Measurements from ENCODE around the gene PRKD2. TPM values are rescaled to one million over a fixed set of nuclear protein-coding genes. Genes with fewer than 3 reads are reported as not detected.

The PRKD2 gene
- total RNA-seq, 5 donors from 2014 or later (not counting 1 experiment from before 2014, with no cell fraction given) = 121 to 145 (median 138) TPM

- no peak overlapping the region for H3K27ac Mint-ChIP-seq
- ChIA-PET POLR2A (no interaction called here), CTCF (interaction anchor here (0.6 to 0.8 kb wide), 2 partner anchors 20 to 26 kb away, joined by 3 read pairs; no protein-coding TSS in a partner anchor)
- Histone ChIP-seq H3K27ac (ENCODE audit: low read length) (no peak overlapping the region), H3K27me3 (replicated peaks in 1 of 2; ENCODE audit: control insufficient read depth in 2 of 2, extremely low read depth in 1 of 2, insufficient read depth in 2 of 2, low read length in 1 of 2) (peaks cover 0 to 46% of the 10 kb centered on the region in 2 experiments), H3K36me3 (ENCODE audit: control insufficient read depth in 2 of 2, extremely low read depth in 1 of 2, insufficient read depth in 1 of 2, low read length in 1 of 2) (no peaks in the 10 kb centered on the region), H3K4me1 (ENCODE audit: control insufficient read depth in 1 of 2, extremely low read depth in 1 of 2, insufficient read depth in 2 of 2, low read length in 2 of 2) (peaks cover 22 to 42% of the 10 kb centered on the region in 2 experiments), H3K9me3 (no peaks in the 10 kb centered on the region), H3K4me3 (ENCODE audit: control insufficient read depth in 1 of 2, extremely low read depth in 1 of 2, low read length in 1 of 2) (peak overlapping the region; percentile 39 to 69)
- peaks cover 4 to 13% of the 10 kb centered on the region in 2 donors for H3K27me3 Mint-ChIP-seq
- H3K4me1 Mint-ChIP-seq = peaks cover 0 to 16% (median 8%) of the 10 kb centered on the region in 3 donors
- no peaks in the 10 kb centered on the region for H3K9me3 Mint-ChIP-seq
- no peaks in the 10 kb centered on the region for H3K36me3 Mint-ChIP-seq
- no peak for ATAC-seq (replicated peaks in 1 of 4)
- peak in 2 of 35 experiments; percentile 16 to 37 for DNase-seq
- H3K4me3 Mint-ChIP-seq = peak overlapping the region in 1 of 3 donors; percentile 28
- 4% methylated on average over 37 of the region's 49 CpGs for WGBS (ENCODE audit: insufficient coverage)
These were observed 77.3 kb downstream of the PRKD2 start for GRCh38 chr19:46639358-46640182.

GRCh38 chr19:46637224-46637623 lies 79.7 kb downstream of the PRKD2 start:
- Histone ChIP-seq H3K36me3 (ENCODE audit: control insufficient read depth in 2 of 2, extremely low read depth in 1 of 2, insufficient read depth in 1 of 2, low read length in 1 of 2) (no peaks in the 10 kb centered on the region), H3K9me3 (no peaks in the 10 kb centered on the region), H3K4me3 (ENCODE audit: control insufficient read depth in 1 of 2, extremely low read depth in 1 of 2, low read length in 1 of 2) (no peak overlapping the region), H3K27ac (ENCODE audit: low read length) (no peak overlapping the region), H3K4me1 (ENCODE audit: control insufficient read depth in 1 of 2, extremely low read depth in 1 of 2, insufficient read depth in 2 of 2, low read length in 2 of 2) (peaks cover 32 to 60% of the 10 kb centered on the region in 2 experiments), H3K27me3 (replicated peaks in 1 of 2; ENCODE audit: control insufficient read depth in 2 of 2, extremely low read depth in 1 of 2, insufficient read depth in 2 of 2, low read length in 1 of 2) (peaks cover 0 to 53% of the 10 kb centered on the region in 2 experiments)
- ChIA-PET POLR2A (interaction anchor here in 1 of 2 donors (0.7 kb wide), 1 partner anchor 16 kb away, joined by 9 read pairs; no protein-coding TSS in a partner anchor), CTCF (interaction anchor here in 1 of 2 donors (0.7 to 1.2 kb wide), 3 partner anchors 12 to 78 kb away, joined by 3 to 6 read pairs (median 5); partner anchors contain the start of gene PTGIR)
- H3K4me3 Mint-ChIP-seq = no peak overlapping the region
- H3K4me1 Mint-ChIP-seq = peaks cover 12 to 31% (median 22%) of the 10 kb centered on the region in 3 donors
- ATAC-seq (replicated peaks in 1 of 4) (no peak), DNase-seq (peak in 1 of 35 experiments; percentile 32)
- 75% methylated on average over 12 of the region's 14 CpGs for WGBS (ENCODE audit: insufficient coverage)
- H3K9me3 Mint-ChIP-seq = no peaks in the 10 kb centered on the region
- no peak overlapping the region for H3K27ac Mint-ChIP-seq
- H3K36me3 Mint-ChIP-seq = no peaks in the 10 kb centered on the region
- H3K27me3 Mint-ChIP-seq = peaks cover 4 to 8% of the 10 kb centered on the region in 2 donors

GRCh38 chr19:46635920-46636761 lies 80.8 kb downstream of the PRKD2 start, which contains the start of gene GNG8:
Gene GNG8, minus strand, starts transcription at chr19:46636202. Its CDS starts 1,520 bp downstream, at chr19:46634682.
- no peak within 1 kb of the TSS for H3K4me3 ChIP-seq (ENCODE audit: control insufficient read depth in 1 of 2, extremely low read depth in 1 of 2, low read length in 1 of 2)
- peak in 6 of 35 experiments; percentile 22 to 55 (median 38) for DNase-seq
- H3K27me3 Mint-ChIP-seq = peaks cover 4 to 6% of the 10 kb centered on the region in 2 donors
- no peaks in the 10 kb centered on the region for H3K36me3 Mint-ChIP-seq
- H3K27ac ChIP-seq (ENCODE audit: low read length) = peak within 1 kb of the TSS; percentile 44
- no peak for ATAC-seq (replicated peaks in 1 of 4)
- H3K36me3 ChIP-seq (ENCODE audit: control insufficient read depth in 2 of 2, extremely low read depth in 1 of 2, insufficient read depth in 1 of 2, low read length in 1 of 2) = no peaks in the 10 kb centered on the region
- 36% methylated on average over 24 of the region's 34 CpGs for WGBS (ENCODE audit: insufficient coverage)
- ChIA-PET CTCF (interaction anchor here in 1 of 2 donors (0.7 to 1.2 kb wide), 4 partner anchors 11 to 79 kb away, joined by 3 to 7 read pairs (median 6); partner anchors contain the start of gene PTGIR), POLR2A (interaction anchor here in 1 of 2 donors (0.7 kb wide), 1 partner anchor 17 kb away, joined by 9 read pairs; no protein-coding TSS in a partner anchor)
- no peaks in the 10 kb centered on the region for H3K9me3 ChIP-seq
- H3K4me3 Mint-ChIP-seq = peak within 1 kb of the TSS in 2 of 3 donors; percentile 14 to 51
- peaks cover 12 to 31% (median 22%) of the 10 kb centered on the region in 3 donors for H3K4me1 Mint-ChIP-seq
- peak within 1 kb of the TSS in 1 of 2 donors; percentile 49 for H3K27ac Mint-ChIP-seq
- peaks cover 32 to 60% of the 10 kb centered on the region in 2 experiments for H3K4me1 ChIP-seq (ENCODE audit: control insufficient read depth in 1 of 2, extremely low read depth in 1 of 2, insufficient read depth in 2 of 2, low read length in 2 of 2)
- no peaks in the 10 kb centered on the region for H3K9me3 Mint-ChIP-seq
- peaks cover 0 to 58% of the 10 kb centered on the region in 2 experiments for H3K27me3 ChIP-seq (replicated peaks in 1 of 2; ENCODE audit: control insufficient read depth in 2 of 2, extremely low read depth in 1 of 2, insufficient read depth in 2 of 2, low read length in 1 of 2)

- Histone ChIP-seq H3K4me1 (ENCODE audit: control insufficient read depth in 1 of 2, extremely low read depth in 1 of 2, insufficient read depth in 2 of 2, low read length in 2 of 2) (peaks cover 32 to 56% of the 10 kb centered on the region in 2 experiments), H3K36me3 (ENCODE audit: control insufficient read depth in 2 of 2, extremely low read depth in 1 of 2, insufficient read depth in 1 of 2, low read length in 1 of 2) (no peaks in the 10 kb centered on the region), H3K4me3 (ENCODE audit: control insufficient read depth in 1 of 2, extremely low read depth in 1 of 2, low read length in 1 of 2) (peak overlapping the region in 1 of 2 donors; percentile 29), H3K27me3 (replicated peaks in 1 of 2; ENCODE audit: control insufficient read depth in 2 of 2, extremely low read depth in 1 of 2, insufficient read depth in 2 of 2, low read length in 1 of 2) (peaks cover 0 to 53% of the 10 kb centered on the region in 2 experiments), H3K27ac (ENCODE audit: low read length) (no peak overlapping the region), H3K9me3 (no peaks in the 10 kb centered on the region)
- H3K4me1 Mint-ChIP-seq = peaks cover 12 to 25% (median 21%) of the 10 kb centered on the region in 3 donors
- ChIA-PET POLR2A (no interaction called here), CTCF (interaction anchor here in 1 of 2 donors (1.6 kb wide), 1 partner anchor 27 kb away, joined by 12 read pairs; the partner anchor contains the start of gene DACT3)
- no peak for ATAC-seq (replicated peaks in 1 of 4)
- H3K36me3 Mint-ChIP-seq = no peaks in the 10 kb centered on the region
- no peak overlapping the region for H3K27ac Mint-ChIP-seq
- H3K27me3 Mint-ChIP-seq = peaks cover 0 to 4% of the 10 kb centered on the region in 2 donors
- peak overlapping the region in 2 of 3 donors; percentile 38 to 54 for H3K4me3 Mint-ChIP-seq
- 14% methylated on average over 17 of the region's 23 CpGs for WGBS (ENCODE audit: insufficient coverage)
- DNase-seq = peak in 1 of 35 experiments; percentile 36
- no peaks in the 10 kb centered on the region for H3K9me3 Mint-ChIP-seq
These were observed 82.2 kb downstream of the PRKD2 start for GRCh38 chr19:46634656-46635218.

- peaks cover 0 to 50% of the 10 kb centered on the region in 2 experiments for H3K27me3 ChIP-seq (replicated peaks in 1 of 2; ENCODE audit: control insufficient read depth in 2 of 2, extremely low read depth in 1 of 2, insufficient read depth in 2 of 2, low read length in 1 of 2)
- WGBS (ENCODE audit: insufficient coverage) = under 1% methylated on average over 19 of the region's 38 CpGs
- peak overlapping the region in 1 of 2 donors; percentile 65 for H3K27ac Mint-ChIP-seq
- no peaks in the 10 kb centered on the region for H3K36me3 ChIP-seq (ENCODE audit: control insufficient read depth in 2 of 2, extremely low read depth in 1 of 2, insufficient read depth in 1 of 2, low read length in 1 of 2)
- no peaks in the 10 kb centered on the region for H3K9me3 ChIP-seq
- H3K9me3 Mint-ChIP-seq = no peaks in the 10 kb centered on the region
- peak overlapping the region; percentile 42 to 49 for H3K4me3 ChIP-seq (ENCODE audit: control insufficient read depth in 1 of 2, extremely low read depth in 1 of 2, low read length in 1 of 2)
- peaks cover 0 to 4% of the 10 kb centered on the region in 2 donors for H3K27me3 Mint-ChIP-seq
- ChIA-PET POLR2A (interaction anchor here in 1 of 2 donors (0.5 kb wide), 1 partner anchor 621 kb away, joined by 3 read pairs; no protein-coding TSS in a partner anchor), CTCF (interaction anchor here (0.5 to 2.2 kb wide), 5 partner anchors 20 to 288 kb away, joined by 3 to 12 read pairs (median 6); partner anchors contain the start of gene DACT3 (in 1 of the 2))
- ATAC-seq (replicated peaks in 1 of 4) (peak; percentile 72 to 81 (median 78)), DNase-seq (peak; percentile 90 to 98 (median 94))
- H3K36me3 Mint-ChIP-seq = no peaks in the 10 kb centered on the region
- peak overlapping the region; percentile 79 for H3K27ac ChIP-seq (ENCODE audit: low read length)
- H3K4me1 ChIP-seq (ENCODE audit: control insufficient read depth in 1 of 2, extremely low read depth in 1 of 2, insufficient read depth in 2 of 2, low read length in 2 of 2) = peaks cover 26 to 50% of the 10 kb centered on the region in 2 experiments
- peaks cover 14 to 23% (median 20%) of the 10 kb centered on the region in 3 donors for H3K4me1 Mint-ChIP-seq
- H3K4me3 Mint-ChIP-seq = peak overlapping the region in 2 of 3 donors; percentile 72 to 74
These were observed 82.8 kb downstream of the PRKD2 start for GRCh38 chr19:46634045-46634655.

Data from T-cell (primary cell).